H1 (cell line): ENCODE data around the gene SFXN4.

Experiments used
- ATF2 ChIP-seq: IDR thresholded peaks from 2 replicates; pipeline ENCODE4 v1.6.1; 2012; ENCODE audit warnings: low read length, inconsistent platforms
- CTCF ChIP-seq, 3 experiments: IDR thresholded peaks; 1 replicate in 2 of 3; 2 replicates in 1 of 3; pipeline versions ENCODE4 v1.5.1 to v1.6.1; 2011; ENCODE audit warnings: low read length in 3 of 3, mild to moderate bottlenecking in 3 of 3, inconsistent platforms in 2 of 3, low read depth in 1 of 3, moderate library complexity in 1 of 3; ENCODE audit not compliant: insufficient read depth in 1 of 3; ENCODE audit errors: control extremely low read depth in 1 of 3
- EZH2 ChIP-seq: fragments of 200-600 bp; sonication (generic); IDR thresholded peaks from 2 replicates; pipeline ENCODE4 v1.7.1; 2012; ENCODE audit warnings: low read depth, mild to moderate bottlenecking, moderate library complexity, low read length, inconsistent platforms; ENCODE audit not compliant: severe bottlenecking
- FOSL1 ChIP-seq: IDR thresholded peaks from 2 replicates; pipeline ENCODE4 v1.6.1; 2011; ENCODE audit warnings: mild to moderate bottlenecking, low read depth, low read length, moderate library complexity; ENCODE audit not compliant: insufficient read depth
- HDAC2 ChIP-seq, 2 experiments: fragments of 300-600 bp in 1 of 2; sonication (generic) in 1 of 2; IDR thresholded peaks; 2 replicates each; pipeline ENCODE4 v1.6.1; 2011 to 2012; ENCODE audit warnings: low read depth in 2 of 2, low read length in 2 of 2, mild to moderate bottlenecking in 2 of 2, moderate library complexity in 2 of 2, borderline replicate concordance in 1 of 2, inconsistent platforms in 1 of 2
- MAFK ChIP-seq: IDR thresholded peaks from 2 replicates; pipeline ENCODE4 v1.6.1; 2012; ENCODE audit warnings: low read depth, mild to moderate bottlenecking, improper control_type of control experiment, low read length
- POLR2A ChIP-seq, 2 experiments: IDR thresholded peaks; 1 replicate in 1 of 2; 2 replicates in 1 of 2; pipeline ENCODE4 v1.6.1; 2011; ENCODE audit warnings: low read depth in 2 of 2, low read length in 2 of 2, mild to moderate bottlenecking in 2 of 2; ENCODE audit errors: control extremely low read depth in 1 of 2
- POLR2AphosphoS5 ChIP-seq: IDR thresholded peaks from 2 replicates; pipeline ENCODE4 v1.6.1; 2011; ENCODE audit warnings: low read depth, low read length
- RAD21 ChIP-seq, 2 experiments: IDR thresholded peaks in 1 of 2; conservative IDR thresholded peaks in 1 of 2; 2 replicates each; pipeline ENCODE4 v1.6.1; 2011; ENCODE audit warnings: low read depth in 2 of 2, low read length in 2 of 2, improper control_type of control experiment in 1 of 2, inconsistent platforms in 1 of 2, mild to moderate bottlenecking in 1 of 2, moderate library complexity in 1 of 2
- SIRT6 ChIP-seq: IDR thresholded peaks from one replicate; pipeline ENCODE4 v1.7.1; 2012; ENCODE audit warnings: low read length, inconsistent platforms
- SIX5 ChIP-seq: IDR thresholded peaks from 2 replicates; pipeline ENCODE4 v1.6.1; 2011; ENCODE audit warnings: mild to moderate bottlenecking, low read depth, low read length
- SP1 ChIP-seq: IDR thresholded peaks from 2 replicates; pipeline ENCODE4 v1.6.1; 2011; ENCODE audit warnings: low read depth, low read length
- YY1 ChIP-seq: IDR thresholded peaks from 2 replicates; pipeline ENCODE4 v1.6.1; 2011; ENCODE audit warnings: low read depth, mild to moderate bottlenecking, low read length
- ZNF274 ChIP-seq: IDR thresholded peaks from 2 replicates; pipeline ENCODE4 v1.7.0; 2012; ENCODE audit warnings: low read length, borderline replicate concordance; ENCODE audit errors: extremely low read depth

- TF ChIP-seq CTCF (IDR thresholded peaks at IDR 0.05; ENCODE audit: control extremely low read depth in 1 of 3, insufficient read depth in 1 of 3, low read depth in 1 of 3, low read length in 3 of 3) (no peak), EZH2 (no peak), MAFK (no peak), ATF2 (no peak), SIX5 (no peak), RAD21 (IDR thresholded peaks at IDR 0.05 in 1 of 2, conservative IDR thresholded peaks at IDR 0.05 in 1 of 2; ENCODE audit: low read depth in 2 of 2, low read length in 2 of 2) (no peak), SP1 (no peak), POLR2AphosphoS5 (no peak), FOSL1 (no peak), YY1 (no peak), ZNF274 (no peak), POLR2A (IDR thresholded peaks at IDR 0.05; ENCODE audit: control extremely low read depth in 1 of 2, low read depth in 2 of 2, low read length in 2 of 2) (no peak), SIRT6 (no peak), HDAC2 (IDR thresholded peaks at IDR 0.05; ENCODE audit: borderline replicate concordance in 1 of 2, low read depth in 2 of 2, low read length in 2 of 2) (no peak)
These were observed 46.3 kb upstream of the SFXN4 start for GRCh38 chr10:119211625-119212441.
